CD4-positive, CD25-positive, alpha-beta regulatory T cell (primary cell): ENCODE results near the gene NCOA1. TPM values are rescaled to one million over a fixed set of nuclear protein-coding genes. Genes with fewer than 3 reads are reported as not detected.
"Not testable (repeated sequence)": the region's sequence is repeated elsewhere in the genome, so short reads cannot be mapped to it uniquely, and the experiment has no call there.

Experiments
- ATAC-seq, 2 donors: fragments of 150-1000 bp; cut with Tn5 transposase; one replicate each; pipeline ENCODE4 v1.10.0; 2021; ENCODE audit warnings: low read depth in 2 of 2, moderate number of reproducible peaks in 2 of 2, moderate library complexity in 1 of 2
- DNase-seq, 3 donors: peaks; one replicate each; pipeline versions ENCODE4 v3.0.0 to v3.0.0-alpha.2; 2012 to 2022; ENCODE audit warnings: mixed read lengths in 1 of 3
- H3K27ac ChIP-seq: one replicate; pipeline ENCODE4 v1.7.0; 2013; ENCODE audit warnings: mild to moderate bottlenecking, low read length; ENCODE audit not compliant: insufficient read depth, poor library complexity, severe bottlenecking
- H3K27me3 ChIP-seq: one replicate; pipeline ENCODE4 v1.7.0; 2013; ENCODE audit warnings: low read length; ENCODE audit not compliant: control insufficient read depth, insufficient read depth
- H3K36me3 ChIP-seq: one replicate; pipeline ENCODE4 v1.7.0; 2013; ENCODE audit warnings: mild to moderate bottlenecking, low read length, moderate library complexity; ENCODE audit not compliant: control insufficient read depth, insufficient read depth
- H3K4me1 ChIP-seq: 2 replicates; pipeline ENCODE4 v1.7.0; 2013; ENCODE audit warnings: mild to moderate bottlenecking, low read length; ENCODE audit not compliant: insufficient read depth, control insufficient read depth, poor library complexity, severe bottlenecking
- H3K4me3 ChIP-seq: one replicate; pipeline ENCODE4 v1.7.0; 2013; ENCODE audit warnings: low read depth, mild to moderate bottlenecking, low read length, moderate library complexity
- H3K9me3 ChIP-seq, 2 experiments: 1 replicate in 1 of 2; 2 replicates in 1 of 2; pipeline ENCODE4 v1.7.0; 2013; ENCODE audit warnings: low read length in 2 of 2, mild to moderate bottlenecking in 1 of 2, moderate library complexity in 1 of 2; ENCODE audit not compliant: control insufficient read depth in 2 of 2
- H3K27ac Mint-ChIP-seq, 3 donors: one replicate each; pipeline ENCODE4 v1.8.0; 2020 to 2022; ENCODE audit warnings: mild to moderate bottlenecking in 3 of 3, mixed read lengths in 3 of 3, moderate library complexity in 2 of 3
- H3K27me3 Mint-ChIP-seq: one replicate; pipeline ENCODE4 v1.8.0; 2022; ENCODE audit warnings: mild to moderate bottlenecking, mixed read lengths
- H3K36me3 Mint-ChIP-seq: one replicate; pipeline ENCODE4 v1.8.0; 2020; ENCODE audit warnings: mixed read lengths
- H3K4me1 Mint-ChIP-seq, 4 donors: one replicate each; pipeline ENCODE4 v1.8.0; 2020 to 2022; ENCODE audit warnings: mixed read lengths in 4 of 4, mild to moderate bottlenecking in 1 of 4
- H3K4me3 Mint-ChIP-seq, 4 donors: one replicate each; pipeline ENCODE4 v1.8.0; 2020 to 2022; ENCODE audit warnings: mild to moderate bottlenecking in 4 of 4, mixed read lengths in 4 of 4, moderate library complexity in 3 of 4
- H3K9me3 Mint-ChIP-seq, 7 donors: one replicate each; pipeline ENCODE4 v1.8.0; 2020 to 2022; ENCODE audit warnings: mixed read lengths in 7 of 7, mild to moderate bottlenecking in 3 of 7, moderate library complexity in 2 of 7
- polyA plus RNA-seq, 4 donors: library from polyadenylated mRNA; unstranded; fragments of 300-500 nt; fragmentation: Illumina TruSeq; gene quantifications; one replicate each; pipeline ENCODE4 v1.2.3, GENCODE V29; 2021
- total RNA-seq: library from RNA; stranded (reverse); gene quantifications from one replicate; pipeline ENCODE4 v1.2.3, GENCODE V29; 2022

NCOA1 gene
- total and polyA plus RNA-seq, 5 donors from 2014 or later = 9.0 to 53.6 (median 15.2) TPM

DNA sequence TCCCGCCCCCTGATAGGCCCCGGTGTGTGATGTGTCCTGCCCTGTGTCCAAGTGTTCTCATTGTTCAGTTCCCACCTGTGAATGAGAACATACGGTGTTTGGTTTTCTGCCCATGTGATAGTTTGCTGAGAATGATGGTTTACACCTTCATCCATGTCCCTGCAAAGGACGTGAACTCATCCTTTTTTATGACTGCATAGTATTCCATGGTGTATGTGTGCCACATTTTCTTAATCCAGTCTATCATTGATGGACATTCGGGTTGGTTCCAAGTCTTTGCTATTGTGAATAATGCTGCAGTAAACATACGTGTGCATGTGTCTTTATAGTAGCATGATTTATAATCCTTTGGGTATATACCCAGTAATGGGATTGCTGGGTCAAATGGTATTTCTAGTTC lies 40.6 kb downstream of the NCOA1 start:
- Mint-ChIP-seq H3K36me3 (peaks cover 27% of the 10 kb centered on the region), H3K9me3 (peaks cover 0 to 44% (median 9%) of the 10 kb centered on the region in 7 donors), H3K4me1 (peaks cover 25 to 53% (median 31%) of the 10 kb centered on the region in 4 donors), H3K27ac (peak overlapping the region in 1 of 3 donors; percentile 67)
- H3K4me1 ChIP-seq, H3K4me3 ChIP-seq, H3K36me3 ChIP-seq, DNase-seq, ATAC-seq, H3K27ac ChIP-seq, H3K27me3 Mint-ChIP-seq, H3K27me3 ChIP-seq, H3K4me3 Mint-ChIP-seq: not testable (repeated sequence)
- H3K9me3 ChIP-seq = peaks cover 9 to 18% of the 10 kb centered on the region in 2 experiments

DNA sequence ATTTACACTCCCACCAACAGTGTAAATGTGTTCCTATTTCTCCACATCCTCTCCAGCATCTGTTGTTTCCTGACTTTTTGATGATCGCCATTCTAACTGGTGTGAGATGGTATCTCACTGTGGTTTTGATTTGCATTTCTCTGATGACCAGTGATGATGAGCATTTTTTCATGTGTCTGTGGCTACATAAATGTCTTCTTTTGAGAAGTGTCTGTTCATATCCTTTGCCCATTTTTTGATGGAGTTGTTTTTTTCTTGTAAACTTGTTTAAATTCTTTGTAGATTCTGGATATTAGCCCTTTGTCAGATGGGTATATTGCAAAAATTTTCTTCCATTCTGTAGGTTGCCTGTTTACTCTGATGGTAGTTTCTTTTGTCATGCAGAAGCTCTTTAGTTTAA lies 41.0 kb downstream of the NCOA1 start:
- H3K4me1 ChIP-seq, DNase-seq, H3K27ac ChIP-seq, H3K4me3 Mint-ChIP-seq, H3K36me3 ChIP-seq, ATAC-seq, H3K27ac Mint-ChIP-seq, H3K4me3 ChIP-seq, H3K27me3 ChIP-seq, H3K27me3 Mint-ChIP-seq: not testable (repeated sequence)
- peaks cover 0 to 44% (median 9%) of the 10 kb centered on the region in 7 donors for H3K9me3 Mint-ChIP-seq
- H3K4me1 Mint-ChIP-seq = peaks cover 25 to 57% (median 34%) of the 10 kb centered on the region in 4 donors
- H3K36me3 Mint-ChIP-seq = peaks cover 28% of the 10 kb centered on the region
- H3K9me3 ChIP-seq = peaks cover 9 to 18% of the 10 kb centered on the region in 2 experiments

DNA sequence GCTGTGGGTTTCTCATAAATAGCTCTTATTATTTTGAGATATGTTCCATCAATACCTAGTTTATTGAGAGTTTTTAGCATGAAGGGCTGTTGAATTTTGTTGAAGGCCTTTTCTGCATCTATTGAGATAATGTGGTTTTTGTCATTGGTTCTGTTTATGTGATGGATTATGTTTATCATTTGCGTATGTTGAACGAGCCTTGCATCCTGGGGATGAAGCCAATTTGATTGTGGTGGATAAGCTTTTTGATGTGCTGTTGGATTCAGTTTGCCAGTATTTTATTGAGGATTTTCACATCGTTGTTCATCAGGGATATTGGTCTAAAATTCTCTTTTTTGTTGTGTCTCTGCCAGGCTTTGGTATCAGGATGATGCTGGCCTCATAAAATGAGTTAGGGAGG lies 42.5 kb downstream of the NCOA1 start:
- not testable (repeated sequence) for ATAC-seq, H3K36me3 ChIP-seq, H3K4me1 ChIP-seq, H3K27ac ChIP-seq, H3K4me3 ChIP-seq, H3K27ac Mint-ChIP-seq, H3K27me3 Mint-ChIP-seq, DNase-seq, H3K27me3 ChIP-seq, H3K4me3 Mint-ChIP-seq
- Mint-ChIP-seq H3K9me3 (peaks cover 0 to 42% (median 9%) of the 10 kb centered on the region in 7 donors), H3K36me3 (peaks cover 27% of the 10 kb centered on the region), H3K4me1 (peaks cover 17 to 57% (median 33%) of the 10 kb centered on the region in 4 donors)
- peaks cover 9 to 18% of the 10 kb centered on the region in 2 experiments for H3K9me3 ChIP-seq

DNA sequence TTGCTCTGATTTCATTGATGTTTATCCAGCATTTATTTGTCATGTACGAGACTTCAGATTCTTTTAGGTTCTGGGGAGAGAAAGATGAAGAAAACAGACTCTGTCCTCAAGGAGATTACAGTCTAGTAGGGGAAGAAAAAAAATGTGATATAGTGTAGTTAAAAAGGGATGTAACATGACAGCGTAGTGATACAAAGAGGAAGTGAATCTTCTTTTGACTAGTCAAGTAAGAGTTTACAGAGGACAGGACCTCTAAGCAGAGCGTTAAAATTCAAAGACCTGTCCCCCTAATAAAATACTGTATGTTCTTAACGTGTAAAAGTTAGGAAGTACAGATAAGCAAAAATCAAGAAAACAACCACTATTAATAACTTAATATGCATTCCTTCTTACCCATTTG lies 47.7 kb downstream of the NCOA1 start:
- H3K36me3 Mint-ChIP-seq = peaks cover 38% of the 10 kb centered on the region
- H3K27me3 Mint-ChIP-seq = no peaks in the 10 kb centered on the region
- Histone ChIP-seq H3K4me1 (no peaks in the 10 kb centered on the region), H3K36me3 (peaks cover 4% of the 10 kb centered on the region), H3K9me3 (peaks cover 0 to 12% of the 10 kb centered on the region in 2 experiments), H3K27ac (no peak overlapping the region), H3K4me3 (no peak overlapping the region), H3K27me3 (no peaks in the 10 kb centered on the region)
- ATAC-seq = no peak
- DNase-seq = no peak
- H3K9me3 Mint-ChIP-seq = peaks cover 2 to 23% (median 16%) of the 10 kb centered on the region in 7 donors
- H3K27ac Mint-ChIP-seq = no peak overlapping the region
- no peak overlapping the region for H3K4me3 Mint-ChIP-seq
- peaks cover 29 to 68% (median 46%) of the 10 kb centered on the region in 4 donors for H3K4me1 Mint-ChIP-seq

DNA sequence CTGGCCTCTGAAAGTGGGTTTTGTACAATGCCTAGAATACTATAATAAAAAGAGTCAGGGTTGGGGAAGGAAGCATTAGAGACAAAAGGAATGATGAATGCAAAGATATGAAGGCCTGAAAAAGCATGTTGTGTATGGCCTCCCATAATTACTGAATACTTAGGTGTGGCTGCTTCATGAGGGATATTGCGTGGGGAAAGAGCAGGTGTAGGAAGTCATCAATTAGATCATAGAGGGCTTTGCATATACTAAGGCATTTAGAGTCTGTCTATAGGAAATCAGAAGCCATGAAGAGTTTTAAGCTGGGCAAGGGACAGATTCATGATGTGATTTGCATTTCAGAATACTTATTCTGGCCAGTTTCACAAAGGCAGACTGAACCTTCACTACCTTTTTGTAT lies 48.2 kb downstream of the NCOA1 start:
- H3K4me3 Mint-ChIP-seq = no peak overlapping the region
- peaks cover 38% of the 10 kb centered on the region for H3K36me3 Mint-ChIP-seq
- no peak for DNase-seq
- no peak overlapping the region for H3K27ac ChIP-seq
- peaks cover 2 to 26% (median 17%) of the 10 kb centered on the region in 7 donors for H3K9me3 Mint-ChIP-seq
- no peak overlapping the region for H3K27ac Mint-ChIP-seq
- peaks cover 4% of the 10 kb centered on the region for H3K36me3 ChIP-seq
- H3K4me3 ChIP-seq = no peak overlapping the region
- H3K27me3 Mint-ChIP-seq = no peaks in the 10 kb centered on the region
- H3K4me1 Mint-ChIP-seq = peaks cover 33 to 70% (median 50%) of the 10 kb centered on the region in 4 donors
- no peak for ATAC-seq
- H3K4me1 ChIP-seq = peaks cover 3% of the 10 kb centered on the region
- no peaks in the 10 kb centered on the region for H3K27me3 ChIP-seq
- peaks cover 0 to 12% of the 10 kb centered on the region in 2 experiments for H3K9me3 ChIP-seq

DNA sequence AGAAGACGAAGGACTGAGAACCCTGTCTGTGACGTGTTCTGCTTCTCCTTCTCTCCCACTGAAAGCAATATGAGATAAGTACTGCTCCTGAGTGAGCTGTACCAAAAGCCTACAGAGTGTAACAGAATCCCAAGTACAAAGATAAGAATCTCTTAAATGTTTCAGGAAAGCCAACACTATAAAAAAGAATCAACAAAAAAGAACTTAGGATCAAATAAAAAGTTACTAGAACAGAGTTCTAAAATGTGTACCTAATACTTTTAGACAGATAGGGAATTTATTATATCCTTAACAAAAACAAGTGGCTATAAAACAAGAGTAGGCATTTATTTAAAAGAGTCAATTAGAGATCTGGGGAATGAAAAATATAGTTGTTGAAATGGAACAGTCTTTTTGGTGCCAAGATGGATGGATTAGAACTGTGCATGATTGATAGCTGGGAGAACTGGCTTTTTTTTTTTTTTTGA lies 49.0 kb downstream of the NCOA1 start:
- Histone ChIP-seq H3K4me3 (no peak overlapping the region), H3K4me1 (peaks cover 7% of the 10 kb centered on the region), H3K27ac (no peak overlapping the region), H3K27me3 (no peaks in the 10 kb centered on the region), H3K9me3 (peaks cover 0 to 12% of the 10 kb centered on the region in 2 experiments), H3K36me3 (peaks cover 4% of the 10 kb centered on the region)
- H3K9me3 Mint-ChIP-seq = peaks cover 2 to 20% (median 14%) of the 10 kb centered on the region in 7 donors
- H3K27ac Mint-ChIP-seq = peak overlapping the region in 1 of 3 donors; percentile 2
- no peak for DNase-seq
- H3K27me3 Mint-ChIP-seq = no peaks in the 10 kb centered on the region
- H3K4me1 Mint-ChIP-seq = peaks cover 36 to 70% (median 51%) of the 10 kb centered on the region in 4 donors
- ATAC-seq = no peak
- peaks cover 33% of the 10 kb centered on the region for H3K36me3 Mint-ChIP-seq
- H3K4me3 Mint-ChIP-seq = no peak overlapping the region

DNA sequence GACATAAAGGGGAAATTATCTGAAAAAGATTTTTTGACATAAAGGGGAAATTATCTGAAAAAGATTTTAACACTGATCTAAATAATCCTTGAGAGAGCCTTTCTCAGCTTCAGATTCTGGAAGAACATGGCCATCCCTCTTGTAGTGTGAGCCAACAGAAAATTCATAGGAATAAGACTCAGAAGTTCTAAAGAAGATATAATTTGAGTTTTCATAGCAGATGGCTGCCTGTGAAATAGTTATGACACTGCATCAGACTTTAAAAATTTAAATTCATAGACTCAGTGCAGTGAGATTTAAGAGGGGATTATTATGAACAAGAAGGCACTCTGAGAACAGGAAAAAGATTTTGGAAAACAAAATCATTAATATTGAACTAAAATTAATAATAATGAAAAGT lies 50.6 kb downstream of the NCOA1 start:
- Histone ChIP-seq H3K36me3 (peaks cover 4% of the 10 kb centered on the region), H3K4me3 (no peak overlapping the region), H3K27ac (no peak overlapping the region), H3K9me3 (peaks cover 0 to 12% of the 10 kb centered on the region in 2 experiments), H3K4me1 (peaks cover 7% of the 10 kb centered on the region), H3K27me3 (no peaks in the 10 kb centered on the region)
- peaks cover 29% of the 10 kb centered on the region for H3K36me3 Mint-ChIP-seq
- H3K27ac Mint-ChIP-seq = no peak overlapping the region
- DNase-seq (no peak), ATAC-seq (no peak)
- no peak overlapping the region for H3K4me3 Mint-ChIP-seq
- H3K4me1 Mint-ChIP-seq = peaks cover 40 to 61% (median 43%) of the 10 kb centered on the region in 4 donors
- no peaks in the 10 kb centered on the region for H3K27me3 Mint-ChIP-seq
- peaks cover 2 to 20% (median 10%) of the 10 kb centered on the region in 7 donors for H3K9me3 Mint-ChIP-seq

DNA sequence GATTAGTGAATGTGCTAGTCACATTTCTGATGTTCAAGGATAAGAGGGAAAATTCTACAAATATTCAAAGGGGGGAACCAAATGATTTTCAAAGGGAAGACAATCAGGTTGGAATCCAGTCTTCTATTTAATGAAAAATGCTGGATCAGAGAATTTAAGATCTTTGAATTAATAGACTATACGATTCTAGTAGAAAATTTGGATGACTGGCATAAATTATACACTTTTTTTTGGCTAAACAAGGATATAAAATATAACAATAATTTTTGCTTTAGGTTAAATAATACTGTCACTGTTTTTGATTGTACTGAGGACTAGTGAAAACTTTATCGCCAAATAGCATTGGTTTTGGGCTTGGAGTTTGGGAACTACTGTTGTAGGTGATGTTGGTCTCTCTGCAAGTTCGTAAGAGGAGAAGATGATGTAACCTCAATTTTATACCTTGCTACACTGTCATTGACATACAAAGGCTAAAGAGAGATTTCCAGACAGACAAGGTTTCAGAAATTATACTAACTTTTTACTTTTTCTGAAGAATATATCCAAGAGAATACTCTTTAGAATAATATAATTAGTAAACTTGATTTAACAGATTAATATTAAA lies 51.3 kb downstream of the NCOA1 start:
- peaks cover 29% of the 10 kb centered on the region for H3K36me3 Mint-ChIP-seq
- H3K4me1 Mint-ChIP-seq = peaks cover 36 to 56% (median 40%) of the 10 kb centered on the region in 4 donors
- H3K9me3 ChIP-seq = peaks cover 0 to 12% of the 10 kb centered on the region in 2 experiments
- H3K36me3 ChIP-seq = no peaks in the 10 kb centered on the region
- no peak overlapping the region for H3K4me3 Mint-ChIP-seq
- no peaks in the 10 kb centered on the region for H3K27me3 Mint-ChIP-seq
- peaks cover 2 to 20% (median 8%) of the 10 kb centered on the region in 7 donors for H3K9me3 Mint-ChIP-seq
- peaks cover 7% of the 10 kb centered on the region for H3K4me1 ChIP-seq
- H3K27me3 ChIP-seq = no peaks in the 10 kb centered on the region
- H3K27ac Mint-ChIP-seq = no peak overlapping the region
- no peak overlapping the region for H3K4me3 ChIP-seq
- DNase-seq = no peak
- H3K27ac ChIP-seq = no peak overlapping the region
- ATAC-seq = no peak
